Cardiac ventricle fibroblast (primary cell): Measurements from ENCODE around the gene ZNF487. TPM values are rescaled to one million over a fixed set of nuclear protein-coding genes. Genes with fewer than 3 reads are reported as not detected.

ENCODE experiments used
- total RNA-seq: library from RNA; depleted of rRNA; stranded (reverse); fragments of >200 nt; gene quantifications from 2 replicates; pipeline ENCODE4 v1.2.3, GENCODE V29; 2015

The ZNF487 gene
- 5.4 and 7.2 TPM in 2 replicates for total RNA-seq

DNA sequence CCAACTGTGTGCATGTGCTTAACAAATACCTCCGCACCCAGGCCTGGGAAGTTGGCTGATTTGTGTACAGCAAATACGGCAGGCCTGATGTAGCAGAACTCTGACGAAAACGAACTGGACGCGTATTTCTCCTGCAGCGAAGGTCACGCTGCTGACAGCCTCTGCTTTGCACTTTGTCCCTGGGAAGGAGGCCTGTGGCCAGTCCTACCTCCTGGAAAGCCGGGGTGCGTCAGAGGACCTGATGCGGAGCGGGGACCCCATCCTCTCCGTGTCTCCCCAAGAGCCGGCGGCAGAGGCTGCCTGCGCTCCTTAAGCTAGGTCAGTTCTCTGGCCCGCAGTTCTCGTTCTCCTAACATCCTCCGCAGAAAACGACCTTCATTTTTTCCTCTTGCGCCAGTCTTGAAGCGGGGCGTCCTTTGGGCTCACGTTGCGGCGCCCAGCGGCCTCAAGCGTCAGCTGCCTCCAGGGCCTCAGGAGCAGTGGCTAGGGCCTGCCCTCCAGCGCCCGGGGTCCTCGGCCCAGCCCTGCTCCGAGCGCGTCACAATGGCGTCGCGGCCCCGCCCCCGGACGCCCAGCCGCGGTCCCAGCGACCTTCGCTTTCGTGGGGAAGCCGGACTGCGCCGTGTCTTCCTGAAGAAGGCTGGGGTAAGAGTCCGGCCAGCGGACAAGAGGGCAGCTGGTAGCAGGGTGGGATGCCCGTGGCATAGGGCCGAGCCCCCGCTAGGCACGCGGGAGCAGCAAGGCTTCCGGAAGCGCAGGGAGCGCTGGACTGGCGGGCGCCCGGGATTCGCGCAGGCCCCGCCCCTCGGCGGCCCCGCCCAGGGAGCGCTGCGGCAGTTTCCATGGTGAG is at the start of gene ZNF487:
ZNF487 (plus strand) TSS at position 821 of the 850 bp plus-strand sequence. CDS start 38,703 bp downstream, outside the sequence.

DNA sequence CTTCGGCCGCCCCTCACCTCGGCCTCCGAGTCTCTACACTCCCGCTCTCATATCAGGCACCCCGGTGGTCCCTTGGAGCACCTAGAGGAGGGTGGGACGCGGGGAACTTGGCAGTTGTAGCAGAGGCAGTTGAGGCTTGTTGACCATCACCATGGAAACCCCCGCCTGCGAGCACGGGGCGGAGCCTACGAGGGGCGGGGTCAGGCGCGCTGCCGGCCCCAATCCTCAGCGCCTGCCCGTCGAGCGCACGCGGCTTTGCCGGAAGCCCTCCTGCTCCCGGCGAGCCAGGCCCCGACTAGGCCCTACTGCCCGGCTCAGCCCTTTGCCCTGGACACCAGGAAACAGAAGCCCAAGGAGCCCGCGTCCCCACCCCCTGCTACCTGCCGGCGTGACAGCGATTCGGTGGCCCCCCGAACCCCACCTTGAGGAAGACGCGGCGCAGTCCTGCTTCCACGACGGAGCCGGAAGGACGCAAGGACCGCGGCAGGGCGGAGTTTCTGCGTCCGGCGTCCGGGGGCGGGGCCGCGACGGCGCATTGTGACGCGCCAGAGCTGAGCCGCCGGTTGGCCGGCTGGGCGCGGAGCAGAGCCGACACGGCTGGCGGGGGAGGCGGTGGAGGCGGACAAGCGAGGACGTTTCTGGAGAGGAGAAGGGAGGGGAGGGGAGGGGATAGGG is 28.1 kb upstream of the ZNF487 start, which contains the start of gene HNRNPF:
HNRNPF (minus strand) TSS at position 477 of the 675 bp plus-strand sequence. CDS start 21,302 bp downstream, outside the sequence.

Other genes with a start within 250 kb of the ZNF487 start
- 0.05 and 0.06 TPM in 2 replicates for gene RASGEF1A, start 170.0 kb upstream of the ZNF487 start, total RNA-seq
- not detected in 2 replicates for gene FXYD4, start 65.5 kb upstream of the ZNF487 start, total RNA-seq
- gene HNRNPF, start 27.9 kb upstream of the ZNF487 start, total RNA-seq, result 149 and 159 TPM in 2 replicates
- gene ZNF239, start 137.5 kb downstream of the ZNF487 start, total RNA-seq, result 3.1 and 5.0 TPM in 2 replicates
- 3.3 and 3.7 TPM in 2 replicates for gene ZNF485, start 169.3 kb downstream of the ZNF487 start, total RNA-seq
- 30.0 and 31.5 TPM in 2 replicates for gene ZNF32, start 211.8 kb downstream of the ZNF487 start, total RNA-seq